SIG-M5 treated with dmso at 0.1 percent for 504 hours (cell line): ENCODE data around the gene MOCS2.
A peak's percentile ranks its signal among the peaks of the same experiment; 100 is the strongest.
"Not testable (repeated sequence)": the region's sequence is repeated elsewhere in the genome, so short reads cannot be mapped to it uniquely, and the experiment has no call there.

Experiments used
- DNase-seq: peaks from one replicate; lab custom pipeline; 2025; ENCODE audit not compliant: unreplicated experiment; lab: John Stamatoyannopoulos, UW

Gene MOCS2, protein sequence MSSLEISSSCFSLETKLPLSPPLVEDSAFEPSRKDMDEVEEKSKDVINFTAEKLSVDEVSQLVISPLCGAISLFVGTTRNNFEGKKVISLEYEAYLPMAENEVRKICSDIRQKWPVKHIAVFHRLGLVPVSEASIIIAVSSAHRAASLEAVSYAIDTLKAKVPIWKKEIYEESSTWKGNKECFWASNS

GRCh38 chr5:53109443-53110127, at the start of gene MOCS2:
Gene MOCS2 (minus strand): TSS chr5:53109757. CDS start chr5:53107174, 2,583 bp downstream.
- peak; percentile 87 for DNase-seq

DNA sequence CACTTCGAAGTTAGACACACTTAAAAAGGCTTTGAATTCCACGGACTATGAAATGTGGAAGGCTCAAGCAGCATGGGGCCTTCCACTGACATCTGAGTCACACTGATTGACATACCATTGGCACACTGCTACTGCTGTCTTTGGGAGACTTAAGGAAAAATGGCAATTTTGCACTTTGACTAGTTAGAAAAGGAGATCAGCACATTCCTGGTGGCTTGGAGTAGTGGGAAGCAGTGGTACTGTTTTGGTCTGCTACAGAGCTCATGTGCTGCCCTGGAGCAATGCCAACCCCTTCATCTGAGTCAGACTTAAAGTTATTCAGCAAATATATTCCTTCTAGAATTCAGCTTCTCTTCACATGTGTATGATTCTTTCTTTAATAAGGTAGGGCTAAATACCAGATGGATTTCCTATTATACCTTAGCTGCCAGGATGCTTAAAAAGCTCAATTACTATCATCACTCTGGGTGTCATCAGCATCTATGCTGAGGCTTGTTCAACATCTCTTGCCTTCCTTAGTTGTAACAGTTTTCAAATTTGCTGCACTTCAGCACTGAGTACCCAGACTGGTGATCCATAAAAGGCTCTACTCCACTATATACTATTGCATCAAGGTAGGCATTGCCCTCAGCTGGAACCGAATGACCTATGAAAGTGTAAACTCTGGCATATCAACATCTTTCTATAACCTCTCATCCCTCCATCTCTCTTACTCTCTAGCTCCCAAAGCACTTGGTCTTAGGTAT, 42.3 kb upstream of the MOCS2 start:
- DNase-seq: no peak

DNA sequence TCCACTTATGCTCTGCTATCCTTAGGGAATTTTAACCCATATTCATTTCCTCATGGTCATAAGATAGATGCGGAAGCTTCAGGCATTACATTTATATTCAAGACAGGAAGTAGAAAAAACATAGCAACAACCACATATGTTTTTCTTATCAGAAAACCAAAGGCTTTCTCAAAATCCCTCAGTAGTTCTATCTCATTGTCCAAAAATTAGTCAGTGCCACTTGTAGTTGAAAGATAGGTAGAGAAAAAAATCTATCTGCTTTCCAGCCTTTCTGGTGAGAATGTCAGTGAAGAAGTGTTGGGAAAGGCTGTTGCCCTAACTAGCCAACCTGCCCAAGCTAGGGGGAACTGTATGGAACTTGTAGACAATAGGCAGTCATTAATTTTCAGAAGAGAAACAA, 23.5 kb upstream of the MOCS2 start:
- no peak for DNase-seq

DNA sequence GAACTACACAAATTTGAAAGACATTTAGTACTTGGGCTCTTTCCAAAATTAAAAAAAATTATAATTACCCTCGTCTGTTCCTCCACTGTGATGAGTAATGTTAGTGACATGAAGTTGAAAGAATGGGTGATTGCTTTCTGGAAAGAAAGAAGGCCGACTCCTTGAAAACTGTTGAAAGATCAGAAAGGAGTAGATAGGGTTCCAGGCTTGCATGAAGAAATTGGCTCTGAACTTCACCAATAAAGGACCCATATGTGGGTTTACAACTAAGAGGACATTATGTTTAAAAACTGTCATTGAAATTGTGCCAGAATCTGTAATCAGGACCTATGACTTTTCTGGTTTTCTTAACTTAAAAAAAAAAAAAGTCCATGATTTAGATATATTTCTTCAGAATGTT, 20.7 kb upstream of the MOCS2 start:
- DNase-seq: no peak

DNA sequence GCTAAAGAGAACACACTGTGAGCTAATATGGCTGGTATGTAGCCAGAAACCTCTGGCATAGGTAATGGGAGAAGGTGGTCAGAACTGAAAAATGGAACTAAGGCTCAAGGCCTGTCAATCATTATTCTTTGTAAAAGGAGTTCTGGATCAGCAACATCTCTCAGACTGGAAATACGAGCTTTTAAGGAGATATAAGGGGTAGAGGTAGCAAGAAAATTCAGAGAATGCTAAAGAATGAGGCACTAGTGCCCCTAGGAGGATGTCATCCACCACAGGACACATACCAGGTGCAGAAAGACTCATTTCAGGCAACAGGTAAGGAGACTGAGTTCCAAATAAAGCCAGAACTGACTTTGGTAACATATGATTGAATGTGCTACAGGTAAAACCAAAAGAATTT, 18.9 kb upstream of the MOCS2 start:
- DNase-seq: no peak

GRCh38 chr5:53127107-53127506, 17.6 kb upstream of the MOCS2 start:
- DNase-seq: no peak

- no peak for DNase-seq
Measured at GRCh38 chr5:53126521-53126920, 17.0 kb upstream of the MOCS2 start.

DNA sequence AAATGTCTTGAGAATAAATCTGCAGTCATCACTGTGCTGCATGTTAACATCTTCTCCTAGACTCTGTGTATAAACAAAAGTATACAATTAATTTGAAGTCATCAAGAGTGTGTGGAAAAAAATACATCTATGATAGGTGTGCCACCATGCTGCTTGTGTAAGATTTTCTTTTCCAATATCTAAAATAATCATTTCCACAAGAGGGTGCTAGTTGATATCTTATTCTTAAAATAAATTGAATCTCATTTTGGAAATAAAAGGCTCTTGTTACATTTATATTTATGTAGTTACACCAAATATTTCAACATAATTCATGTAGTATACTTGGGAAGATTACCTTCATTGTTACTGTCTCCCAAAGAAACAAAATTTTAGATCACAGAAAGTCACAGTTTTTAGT, 14.1 kb upstream of the MOCS2 start:
- DNase-seq: no peak

DNA sequence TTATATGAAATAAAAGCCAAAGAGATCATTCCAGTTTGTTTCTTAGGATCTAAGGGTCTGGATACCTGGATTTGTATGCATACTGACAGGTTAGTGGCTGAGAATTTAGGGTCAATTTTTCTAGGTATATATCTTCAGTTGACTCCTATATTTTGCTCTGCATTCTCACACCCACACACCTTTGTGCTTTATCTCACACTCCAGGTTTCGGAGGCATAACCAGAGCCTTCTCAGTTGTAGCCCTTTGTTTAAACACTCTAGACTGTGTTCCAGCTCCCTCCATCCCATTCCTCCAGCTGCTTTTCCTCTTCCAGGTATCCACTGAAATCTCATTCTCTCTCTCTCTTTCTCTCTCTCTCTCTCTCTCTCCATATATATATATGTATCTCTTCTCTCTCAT, 10.6 kb upstream of the MOCS2 start:
- no peak for DNase-seq

DNA sequence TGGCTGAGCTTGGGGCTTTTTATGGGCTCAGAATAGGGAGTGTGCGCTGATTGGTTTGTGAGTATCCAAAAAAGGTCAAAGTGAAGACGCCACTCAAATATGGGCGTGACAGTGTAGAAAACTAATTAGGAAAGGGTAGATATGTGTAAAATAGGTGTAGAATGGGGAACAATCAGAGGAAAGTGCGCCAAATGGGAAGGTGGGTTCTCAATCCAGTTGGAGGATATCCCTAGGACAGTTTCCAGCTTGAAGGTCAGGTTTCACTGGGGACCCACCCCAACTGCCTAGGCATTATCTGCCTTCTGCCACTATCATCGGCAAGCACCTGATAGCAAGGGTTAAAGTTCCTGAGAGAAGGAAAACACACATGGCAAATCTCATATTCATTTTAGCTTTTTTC, 9.3 kb upstream of the MOCS2 start:
- no peak for DNase-seq

GRCh38 chr5:53116597-53116996, 7.0 kb upstream of the MOCS2 start:
- DNase-seq: no peak

DNA sequence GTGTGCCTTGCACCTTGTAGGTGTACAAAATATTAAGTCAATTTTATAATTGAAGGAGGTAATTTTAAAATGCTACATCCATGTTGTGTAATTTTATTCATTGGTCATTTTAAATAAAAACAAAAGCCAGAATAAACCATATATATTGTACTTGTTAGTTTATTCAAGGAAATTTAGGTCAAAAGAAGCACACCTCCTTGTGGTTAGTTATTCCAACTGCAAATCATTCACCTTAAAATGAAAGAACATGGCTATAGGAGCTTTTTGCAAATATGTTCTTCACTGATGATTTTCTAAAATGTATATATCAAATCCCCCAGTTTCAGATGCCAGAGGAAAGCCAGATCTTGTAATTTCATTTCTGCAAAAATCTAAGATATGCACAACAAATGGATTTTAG, 5.4 kb upstream of the MOCS2 start:
- DNase-seq: no peak

- no peak for DNase-seq
Measured at GRCh38 chr5:53113947-53114346, 4.4 kb upstream of the MOCS2 start.

GRCh38 chr5:53112909-53113308, 3.4 kb upstream of the MOCS2 start:
- DNase-seq: no peak

DNA sequence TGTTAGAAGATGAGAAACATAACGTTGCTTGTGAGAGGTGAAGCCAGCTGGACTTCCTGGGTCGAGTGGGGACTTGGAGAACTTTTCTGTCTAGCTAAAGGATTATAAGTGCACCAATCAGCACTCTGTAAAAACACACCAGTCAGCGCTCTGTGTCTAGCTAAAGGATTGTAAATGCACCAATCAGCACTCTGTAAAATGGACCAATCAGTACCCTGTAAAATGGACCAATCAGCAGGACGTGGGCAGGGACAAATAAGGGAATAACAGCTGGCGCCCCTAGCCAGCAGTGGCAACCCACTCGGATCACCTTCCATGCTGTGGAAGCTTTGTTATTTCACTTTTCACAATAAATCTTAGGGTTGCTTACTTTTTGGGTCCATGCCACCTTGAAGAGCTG, 2.8 kb upstream of the MOCS2 start:
- DNase-seq: not testable (repeated sequence)

GRCh38 chr5:53111139-53111538, 1.6 kb upstream of the MOCS2 start:
- no peak for DNase-seq

GRCh38 chr5:53110156-53110555, 599 bp upstream of the MOCS2 start:
- no peak for DNase-seq

DNA sequence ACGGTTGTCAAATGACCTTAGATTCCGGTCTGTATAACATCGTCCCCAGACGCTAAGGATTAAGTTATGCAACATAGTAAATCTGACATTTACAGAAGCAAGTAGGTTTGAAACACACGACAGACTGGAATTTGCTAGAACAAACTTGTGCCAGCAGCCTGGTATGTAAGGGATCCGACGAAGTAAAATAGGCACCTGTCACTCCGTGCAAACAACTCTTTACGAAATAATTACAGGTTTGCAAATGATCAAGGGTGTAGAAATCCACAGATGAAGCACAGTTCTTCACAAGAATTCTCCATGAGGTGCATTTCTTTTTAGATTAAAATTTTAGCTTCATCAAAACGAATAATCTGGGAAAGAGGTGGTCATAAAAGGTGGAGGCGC, 508 bp downstream of the MOCS2 start:
- peak; percentile 45 for DNase-seq

DNA sequence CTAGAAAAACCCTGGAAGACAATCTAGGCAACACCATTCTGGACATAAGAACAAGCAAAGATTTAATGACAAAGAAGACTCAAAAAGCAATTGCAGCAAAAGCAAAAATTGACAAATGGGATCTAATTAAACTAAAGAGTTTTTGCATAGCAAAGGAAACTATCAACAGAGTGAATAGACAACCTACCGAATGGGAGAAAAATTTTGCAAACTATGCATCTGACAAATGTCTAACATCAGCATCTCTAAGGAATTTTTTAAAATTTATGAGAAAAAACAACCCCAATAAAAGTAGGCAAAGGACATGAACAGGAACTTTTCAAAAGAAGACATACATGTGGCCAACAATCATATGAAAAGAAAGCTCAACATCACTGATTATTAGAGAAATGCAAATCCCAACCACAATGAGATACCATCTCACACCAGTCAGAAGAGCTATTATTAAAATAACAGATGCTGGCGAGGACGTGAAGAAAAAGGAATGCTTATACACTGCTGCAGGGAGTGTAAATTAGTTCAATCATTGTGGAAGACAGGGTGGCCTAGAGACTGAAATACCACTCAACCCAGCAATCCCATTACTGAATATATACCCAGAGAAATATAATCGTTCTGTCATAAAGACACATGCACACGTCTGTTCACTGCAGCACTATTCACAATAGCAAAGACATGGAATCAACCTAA, 3.8 kb downstream of the MOCS2 start:
- DNase-seq: no peak

DNA sequence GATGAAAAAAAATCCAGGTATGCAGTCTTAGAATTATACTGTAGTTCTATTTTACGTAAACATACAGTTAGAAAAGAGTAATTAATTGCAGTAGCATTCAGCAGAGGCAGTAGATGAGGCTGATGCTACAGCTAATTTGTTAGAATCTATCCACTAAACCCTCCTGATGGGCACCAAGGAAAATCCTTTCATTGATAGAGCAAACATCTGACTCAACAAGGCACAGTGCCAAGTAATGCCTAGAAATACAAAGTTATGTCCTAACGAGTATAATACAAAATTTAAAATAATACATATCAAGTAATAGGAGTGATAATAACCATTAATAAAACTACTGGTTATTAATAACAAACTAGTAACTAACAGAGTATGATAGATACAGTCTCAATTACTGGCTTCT, 9.0 kb downstream of the MOCS2 start:
- DNase-seq: no peak

DNA sequence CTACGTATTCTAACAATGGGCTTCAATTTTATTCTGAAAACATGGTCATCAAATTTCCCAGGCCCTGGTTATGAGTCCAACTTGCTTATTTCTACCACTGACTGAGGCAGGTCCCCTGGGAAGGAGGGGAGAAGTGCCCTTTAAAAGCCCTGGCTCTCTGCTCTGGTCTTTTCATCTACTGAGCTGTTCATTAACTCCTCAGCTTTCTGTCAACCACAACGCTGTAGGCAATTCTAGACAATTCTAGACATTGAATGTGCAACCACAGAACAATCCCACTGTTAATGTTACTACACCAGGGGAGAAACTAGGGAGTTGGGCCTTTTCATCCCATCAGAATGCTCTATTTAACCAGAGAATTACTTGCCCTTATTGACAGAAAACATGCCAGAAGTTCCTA, 10.0 kb downstream of the MOCS2 start:
- no peak for DNase-seq
